Medulla oblongata (tissue), 1 donor: ENCODE results near the gene CORO2A.

Source experiments
- DNase-seq: peaks from one replicate; pipeline ENCODE4 v3.0.0-alpha.2; 2015; ENCODE audit errors: extremely low spot score

CORO2A gene, protein sequence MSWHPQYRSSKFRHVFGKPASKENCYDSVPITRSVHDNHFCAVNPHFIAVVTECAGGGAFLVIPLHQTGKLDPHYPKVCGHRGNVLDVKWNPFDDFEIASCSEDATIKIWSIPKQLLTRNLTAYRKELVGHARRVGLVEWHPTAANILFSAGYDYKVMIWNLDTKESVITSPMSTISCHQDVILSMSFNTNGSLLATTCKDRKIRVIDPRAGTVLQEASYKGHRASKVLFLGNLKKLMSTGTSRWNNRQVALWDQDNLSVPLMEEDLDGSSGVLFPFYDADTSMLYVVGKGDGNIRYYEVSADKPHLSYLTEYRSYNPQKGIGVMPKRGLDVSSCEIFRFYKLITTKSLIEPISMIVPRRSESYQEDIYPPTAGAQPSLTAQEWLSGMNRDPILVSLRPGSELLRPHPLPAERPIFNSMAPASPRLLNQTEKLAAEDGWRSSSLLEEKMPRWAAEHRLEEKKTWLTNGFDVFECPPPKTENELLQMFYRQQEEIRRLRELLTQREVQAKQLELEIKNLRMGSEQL

GRCh38 chr9:98192503-98193335 is at the start of gene CORO2A:
Gene CORO2A (minus strand): TSS chr9:98192637. CDS start chr9:98157660, 34,977 bp downstream.
- peak; percentile 20 for DNase-seq

- no peak for DNase-seq
Measured at GRCh38 chr9:98241357-98242300, 49.2 kb upstream of the CORO2A start.

- no peak for DNase-seq
Measured at GRCh38 chr9:98240475-98240874, 48.0 kb upstream of the CORO2A start.

DNA sequence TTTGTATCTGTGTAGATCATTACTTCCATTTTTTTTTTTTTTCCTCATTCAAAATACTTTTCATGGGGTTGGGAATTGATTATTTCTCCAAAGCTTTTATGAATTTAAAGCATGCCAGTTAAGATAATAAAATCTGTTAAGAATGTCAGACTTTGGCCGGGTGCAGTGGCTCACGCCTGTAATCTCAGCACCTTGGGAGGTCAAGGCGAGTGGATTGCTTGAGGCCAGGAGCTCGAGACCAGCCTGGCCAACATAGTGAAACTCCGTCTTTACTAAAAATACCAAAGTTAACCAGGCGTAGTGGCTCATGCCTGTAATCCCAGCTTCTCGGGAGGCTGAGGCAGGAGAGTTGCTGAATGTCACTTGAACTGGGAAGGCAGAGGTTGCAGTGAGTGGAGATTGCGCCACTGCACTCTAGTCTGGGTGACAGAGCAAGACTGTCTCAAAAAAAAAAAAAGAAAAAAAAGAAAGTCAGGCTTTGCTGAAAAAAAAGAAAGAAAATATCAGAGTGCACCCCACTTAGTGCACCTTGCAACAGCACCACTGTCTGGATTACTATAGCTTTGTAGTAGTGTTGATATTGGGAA is 44.6 kb upstream of the CORO2A start:
- DNase-seq = no peak

DNA sequence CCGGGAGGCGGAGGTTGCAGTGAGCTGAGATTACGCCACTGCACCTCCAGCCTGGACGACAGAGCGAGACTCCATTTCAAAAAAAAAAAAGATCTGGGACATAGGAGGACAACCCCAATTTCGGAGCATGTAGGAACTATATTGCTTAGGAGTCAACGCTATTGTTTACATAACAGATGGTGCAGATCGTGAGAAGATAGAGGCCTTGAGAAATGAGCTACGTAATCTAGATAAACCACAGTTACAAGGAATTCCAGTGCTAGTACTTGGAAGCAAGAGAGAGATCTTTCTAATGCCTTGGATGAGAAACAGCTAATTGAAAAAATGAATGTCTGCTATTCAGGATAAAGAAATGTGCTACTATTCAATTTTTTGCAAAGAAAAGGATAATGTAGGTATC is 42.7 kb upstream of the CORO2A start:
- DNase-seq = no peak

- no peak for DNase-seq
Measured at GRCh38 chr9:98234245-98234825, 41.9 kb upstream of the CORO2A start.

DNA sequence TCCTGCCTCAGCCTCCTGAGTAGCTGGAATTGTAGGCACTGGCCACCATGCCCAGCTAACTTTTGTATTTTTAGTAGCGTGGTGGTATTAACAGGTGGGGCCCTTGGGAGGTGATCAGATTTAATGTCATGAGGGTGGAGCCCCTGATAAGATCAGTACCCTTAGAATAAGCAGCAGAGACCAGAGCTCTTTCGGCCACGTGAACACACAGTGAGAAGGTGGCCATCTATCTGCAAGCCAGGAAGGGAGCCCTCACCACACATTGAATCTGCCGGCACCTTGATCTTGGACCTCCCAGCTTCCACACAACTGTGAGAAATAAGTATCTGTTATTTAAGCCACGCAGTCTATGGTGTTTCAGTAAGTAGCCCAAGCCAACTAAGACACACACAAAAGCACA is 40.5 kb upstream of the CORO2A start:
- no peak for DNase-seq

DNA sequence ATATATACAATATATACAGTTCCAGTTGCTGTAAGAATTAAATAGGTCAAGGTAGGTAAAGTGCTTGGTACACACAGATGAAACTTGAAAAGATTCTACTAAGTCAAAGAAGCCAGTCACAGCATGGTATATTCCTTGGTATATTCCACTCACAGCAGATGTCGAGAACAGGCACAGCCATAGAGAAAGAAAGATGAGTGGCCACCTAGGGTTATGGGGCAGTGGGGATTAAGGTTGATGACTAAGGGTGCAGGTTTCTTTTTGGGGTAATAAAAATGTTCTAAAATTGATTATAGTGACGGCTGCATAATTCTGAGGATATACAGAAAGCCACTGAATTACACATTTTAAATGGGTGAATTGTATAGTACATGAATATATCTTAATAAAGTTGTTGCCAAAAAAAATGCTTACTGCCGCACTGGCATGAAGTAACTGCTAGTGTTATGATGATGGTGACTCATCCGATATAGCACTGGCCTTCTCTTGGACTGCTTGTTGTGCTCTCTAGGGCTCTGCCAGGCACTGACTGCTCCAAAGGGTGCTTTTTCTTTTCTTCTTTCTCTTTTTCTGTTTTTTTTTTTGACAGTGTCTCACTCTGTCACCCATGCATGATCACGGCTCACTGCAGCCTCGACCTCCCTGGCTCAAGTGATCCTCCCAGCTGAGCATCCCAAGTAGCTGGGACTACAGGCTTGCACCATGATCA is 39.5 kb upstream of the CORO2A start:
- no peak for DNase-seq

- no peak for DNase-seq
Measured at GRCh38 chr9:98230789-98231188, 38.4 kb upstream of the CORO2A start.

DNA sequence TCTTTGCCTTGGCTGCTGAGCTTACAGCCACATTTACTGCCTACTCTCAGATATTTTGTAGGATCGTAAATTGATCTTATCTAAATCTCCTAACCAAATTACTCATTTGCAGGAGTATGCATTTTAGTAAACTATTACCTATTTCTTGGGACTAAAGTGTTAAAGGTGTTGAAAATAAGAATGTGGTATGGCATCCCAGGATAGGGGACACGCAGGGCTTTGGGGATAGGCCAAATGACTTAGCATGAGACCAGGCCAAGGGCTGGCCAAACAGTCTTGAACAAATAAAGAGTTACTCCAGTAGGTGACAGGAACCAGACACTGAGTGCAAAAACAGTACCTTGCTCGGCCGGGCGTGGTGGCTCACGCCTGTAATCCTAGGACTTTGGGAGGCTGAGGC is 37.9 kb upstream of the CORO2A start:
- no peak for DNase-seq

DNA sequence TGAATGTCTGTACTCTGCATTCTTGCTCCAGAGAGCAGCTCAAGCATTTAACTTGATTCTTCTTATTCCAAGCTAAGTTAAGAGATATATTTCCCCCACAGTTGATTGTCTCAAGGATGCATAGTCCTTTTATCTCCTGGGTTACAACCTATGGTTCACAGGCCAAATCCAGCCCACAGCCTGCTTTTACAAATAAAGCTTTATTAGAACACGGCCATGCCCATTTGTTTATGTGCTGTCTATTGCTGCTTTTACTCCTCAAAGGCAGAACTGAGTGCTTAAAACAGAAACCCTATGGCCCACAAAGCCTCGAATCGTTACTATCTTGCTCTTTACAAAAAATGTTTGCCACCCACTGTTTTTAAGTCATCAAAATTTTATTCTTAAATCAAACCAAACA is 37.2 kb upstream of the CORO2A start:
- DNase-seq = no peak

GRCh38 chr9:98229090-98229395 is 36.6 kb upstream of the CORO2A start:
- DNase-seq = no peak

DNA sequence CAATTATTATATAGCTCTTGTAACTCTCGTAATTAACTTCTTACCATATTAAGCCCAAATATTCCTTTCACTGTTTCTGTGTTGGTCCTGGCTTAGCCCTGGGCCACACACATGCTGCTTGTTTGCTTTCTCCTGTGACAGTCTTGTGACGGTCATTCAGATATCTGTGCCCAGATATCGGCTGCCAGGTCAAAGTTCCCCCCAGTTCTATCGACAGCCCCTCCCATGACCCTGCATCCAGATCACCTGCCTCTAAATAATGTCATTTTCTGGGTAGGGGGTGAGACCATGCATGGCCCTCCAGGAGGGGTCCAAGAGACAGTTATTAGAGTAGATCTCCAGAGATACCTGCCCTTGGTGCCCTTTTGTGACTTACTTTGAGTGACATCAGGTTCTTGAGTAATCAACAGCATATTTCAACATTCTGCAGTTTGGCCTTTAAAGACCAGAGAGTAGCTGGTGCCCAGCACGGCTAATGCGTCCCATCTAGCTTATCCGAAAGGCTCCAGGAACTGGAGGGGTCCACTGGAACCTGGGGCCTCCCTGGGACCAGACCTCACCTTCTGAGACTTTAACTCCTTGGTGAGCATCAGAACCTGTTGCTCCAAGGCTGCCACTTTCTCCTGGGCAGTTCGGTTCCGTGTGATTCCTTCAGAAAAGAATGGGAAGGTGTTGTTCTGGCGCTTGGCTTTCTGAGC is 36.1 kb upstream of the CORO2A start:
- no peak for DNase-seq

GRCh38 chr9:98227883-98228282 is 35.4 kb upstream of the CORO2A start:
- no peak for DNase-seq

DNA sequence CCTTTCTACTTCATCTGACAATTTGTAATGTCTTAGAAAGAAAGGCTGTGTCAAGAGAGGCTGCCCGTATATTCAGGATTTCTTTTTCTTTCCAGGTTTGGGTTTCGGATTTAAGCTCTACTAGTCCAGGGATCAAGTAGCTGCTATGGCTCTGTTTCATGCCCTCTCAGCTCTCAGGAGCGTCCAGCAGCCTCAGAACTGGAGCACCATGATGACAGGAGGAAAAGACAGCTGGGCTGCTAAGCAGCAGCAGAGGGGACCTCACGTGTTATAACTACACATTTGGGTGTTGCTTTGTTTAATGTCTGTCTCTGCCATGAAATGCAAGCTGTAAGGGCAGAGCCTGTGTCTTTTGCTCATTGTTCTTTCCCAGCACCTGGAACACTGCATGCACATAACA is 34.5 kb upstream of the CORO2A start:
- DNase-seq = no peak

DNA sequence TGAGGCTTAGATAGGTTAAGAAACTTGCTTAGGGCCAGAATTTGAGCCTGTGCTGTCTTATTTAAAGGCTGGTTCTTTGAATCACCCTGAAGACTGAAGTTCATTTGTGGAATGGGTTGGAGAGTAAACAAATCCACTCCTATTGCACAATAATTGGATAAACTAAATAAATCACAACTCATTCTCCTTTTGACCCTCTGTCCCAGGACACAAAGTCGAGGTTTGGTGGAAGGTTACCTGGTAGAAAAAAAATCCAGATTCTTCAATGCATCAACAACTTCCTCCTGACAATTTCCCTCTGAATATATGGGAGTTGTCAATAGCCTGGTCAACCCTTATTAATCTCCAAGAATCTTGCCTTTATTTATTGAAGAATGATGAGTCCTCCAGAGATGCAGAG is 34.1 kb upstream of the CORO2A start:
- no peak for DNase-seq

DNA sequence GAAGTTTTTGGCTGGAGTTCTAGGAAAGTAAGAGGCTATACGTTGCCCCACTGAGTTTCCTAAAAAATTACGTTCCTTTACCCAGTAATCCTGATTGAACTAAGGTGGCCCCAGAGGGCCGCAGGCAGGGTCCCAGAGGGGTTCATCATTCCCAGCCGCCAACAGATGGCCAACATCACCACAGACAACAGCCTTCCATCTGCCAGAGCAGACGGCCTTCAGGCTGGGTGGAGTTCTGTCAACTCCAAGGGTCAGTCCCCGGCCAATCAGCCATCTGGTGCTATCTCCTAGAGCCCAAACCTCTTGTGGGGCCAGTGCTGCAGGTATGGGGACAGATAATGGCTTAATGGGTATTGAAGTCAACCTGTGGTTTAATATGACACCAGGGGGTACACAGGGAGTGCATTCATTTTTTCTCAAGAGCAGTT is 32.6 kb upstream of the CORO2A start:
- DNase-seq = no peak

DNA sequence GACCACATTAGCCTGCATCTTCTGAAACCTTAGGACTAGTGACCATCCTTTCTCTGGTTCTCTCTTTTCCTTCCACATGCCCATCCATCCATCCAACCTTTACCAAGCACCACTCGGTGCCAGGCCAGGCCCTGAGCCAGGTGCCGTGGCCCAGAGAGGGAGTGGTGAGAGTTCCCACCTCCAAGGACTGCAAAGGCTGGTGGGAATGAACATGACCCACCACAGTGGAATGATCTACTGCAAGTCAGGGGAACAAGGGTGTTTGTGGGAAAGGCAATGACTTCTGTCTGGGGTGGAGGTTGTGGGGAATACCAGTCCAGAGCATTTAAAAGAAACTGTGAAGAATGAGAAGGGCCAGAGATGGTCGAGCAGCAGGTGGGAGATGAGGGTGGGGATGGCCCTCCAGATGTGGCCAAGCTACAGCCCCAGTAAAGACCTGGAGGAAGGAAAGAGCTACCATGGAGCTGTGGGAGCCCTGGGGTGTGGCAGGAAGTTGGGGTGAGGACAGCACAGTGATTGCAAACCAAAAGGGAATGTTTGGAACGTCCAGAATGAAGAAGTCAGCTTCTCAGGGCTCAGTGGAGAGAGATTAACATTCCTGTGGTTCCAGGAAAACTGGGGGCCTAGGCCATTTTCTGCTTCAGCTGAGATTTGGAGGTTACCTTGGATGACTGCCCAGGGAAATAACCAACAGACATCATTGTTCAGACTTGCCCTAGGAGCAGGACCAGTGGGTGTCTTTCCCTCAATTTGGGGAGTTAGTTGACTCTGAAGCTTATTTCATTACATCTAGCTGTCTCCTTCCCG is 30.7 kb upstream of the CORO2A start:
- DNase-seq = no peak

DNA sequence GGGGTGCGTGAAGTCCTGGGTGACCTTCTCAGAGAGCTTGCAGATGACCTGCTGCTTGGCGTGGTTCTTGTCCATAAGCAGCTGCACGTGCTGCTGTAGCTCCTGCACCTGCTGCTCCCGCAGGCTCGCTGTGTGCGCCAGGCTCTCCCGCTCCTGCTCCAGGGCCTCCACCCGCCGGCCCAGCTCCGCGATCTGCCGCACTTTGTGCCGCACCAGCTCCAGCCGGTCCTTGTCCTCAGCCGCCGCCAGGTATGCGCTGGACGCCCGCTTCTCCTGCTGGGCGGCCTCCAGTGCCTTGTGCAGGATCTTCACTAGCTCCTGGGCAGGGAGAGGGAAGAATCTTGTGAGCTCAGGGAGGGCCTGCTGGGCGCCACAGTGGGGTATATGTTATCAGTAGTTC is 28.5 kb upstream of the CORO2A start:
- no peak for DNase-seq
